D721Med (cell line): ENCODE data around the gene ARVCF.

Source experiments
- DNase-seq: peaks from one replicate; pipeline ENCODE4 v3.0.0; 2011; ENCODE audit warnings: low spot score; ENCODE audit not compliant: insufficient read length
- FAIRE-seq: peaks from 2 replicates; lab custom pipeline; 2011; peaks lifted over from hg19 to GRCh38; lab: Jason Lieb, UNC
- TF ChIP-seq, protein P1 (sequence below): IDR thresholded peaks from 2 replicates; pipeline ENCODE4 v1.5.1; 2012; ENCODE audit warnings: mild to moderate bottlenecking, control low read depth; ENCODE audit not compliant: insufficient read depth; ENCODE audit errors: missing control alignments

ARVCF gene

DNA sequence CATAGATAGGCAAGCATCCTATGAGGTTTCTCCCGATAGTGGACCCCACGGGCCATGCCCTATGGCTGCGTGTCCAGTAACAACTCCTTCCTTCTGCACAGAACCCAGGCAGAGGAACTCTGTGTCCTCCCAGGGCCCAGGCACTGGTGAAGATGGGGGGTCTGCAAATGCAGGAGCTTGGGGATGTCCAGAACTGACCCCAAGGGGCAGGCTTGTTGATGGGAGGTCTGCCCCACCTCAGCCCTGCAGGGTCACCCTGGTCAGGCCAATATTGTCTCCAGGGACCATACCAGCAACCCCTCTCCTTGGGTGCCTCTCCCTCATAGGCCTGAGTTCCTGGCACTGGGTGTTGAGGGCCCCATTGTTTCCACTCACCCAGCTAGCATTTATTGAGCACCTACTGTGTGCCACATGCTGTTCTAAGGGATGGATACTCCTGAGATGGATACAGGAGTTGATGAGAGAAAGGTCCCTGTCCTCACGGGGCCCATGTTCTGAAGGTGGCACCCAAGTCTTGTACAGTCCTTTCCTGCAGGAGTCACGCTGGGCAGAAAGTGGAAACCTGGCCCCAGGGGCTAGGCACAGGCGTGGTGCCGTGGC lies 48.7 kb downstream of the ARVCF start:
- TF ChIP-seq, protein P1, sequence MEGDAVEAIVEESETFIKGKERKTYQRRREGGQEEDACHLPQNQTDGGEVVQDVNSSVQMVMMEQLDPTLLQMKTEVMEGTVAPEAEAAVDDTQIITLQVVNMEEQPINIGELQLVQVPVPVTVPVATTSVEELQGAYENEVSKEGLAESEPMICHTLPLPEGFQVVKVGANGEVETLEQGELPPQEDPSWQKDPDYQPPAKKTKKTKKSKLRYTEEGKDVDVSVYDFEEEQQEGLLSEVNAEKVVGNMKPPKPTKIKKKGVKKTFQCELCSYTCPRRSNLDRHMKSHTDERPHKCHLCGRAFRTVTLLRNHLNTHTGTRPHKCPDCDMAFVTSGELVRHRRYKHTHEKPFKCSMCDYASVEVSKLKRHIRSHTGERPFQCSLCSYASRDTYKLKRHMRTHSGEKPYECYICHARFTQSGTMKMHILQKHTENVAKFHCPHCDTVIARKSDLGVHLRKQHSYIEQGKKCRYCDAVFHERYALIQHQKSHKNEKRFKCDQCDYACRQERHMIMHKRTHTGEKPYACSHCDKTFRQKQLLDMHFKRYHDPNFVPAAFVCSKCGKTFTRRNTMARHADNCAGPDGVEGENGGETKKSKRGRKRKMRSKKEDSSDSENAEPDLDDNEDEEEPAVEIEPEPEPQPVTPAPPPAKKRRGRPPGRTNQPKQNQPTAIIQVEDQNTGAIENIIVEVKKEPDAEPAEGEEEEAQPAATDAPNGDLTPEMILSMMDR: no peak
- FAIRE-seq (no peak), DNase-seq (no peak)

DNA sequence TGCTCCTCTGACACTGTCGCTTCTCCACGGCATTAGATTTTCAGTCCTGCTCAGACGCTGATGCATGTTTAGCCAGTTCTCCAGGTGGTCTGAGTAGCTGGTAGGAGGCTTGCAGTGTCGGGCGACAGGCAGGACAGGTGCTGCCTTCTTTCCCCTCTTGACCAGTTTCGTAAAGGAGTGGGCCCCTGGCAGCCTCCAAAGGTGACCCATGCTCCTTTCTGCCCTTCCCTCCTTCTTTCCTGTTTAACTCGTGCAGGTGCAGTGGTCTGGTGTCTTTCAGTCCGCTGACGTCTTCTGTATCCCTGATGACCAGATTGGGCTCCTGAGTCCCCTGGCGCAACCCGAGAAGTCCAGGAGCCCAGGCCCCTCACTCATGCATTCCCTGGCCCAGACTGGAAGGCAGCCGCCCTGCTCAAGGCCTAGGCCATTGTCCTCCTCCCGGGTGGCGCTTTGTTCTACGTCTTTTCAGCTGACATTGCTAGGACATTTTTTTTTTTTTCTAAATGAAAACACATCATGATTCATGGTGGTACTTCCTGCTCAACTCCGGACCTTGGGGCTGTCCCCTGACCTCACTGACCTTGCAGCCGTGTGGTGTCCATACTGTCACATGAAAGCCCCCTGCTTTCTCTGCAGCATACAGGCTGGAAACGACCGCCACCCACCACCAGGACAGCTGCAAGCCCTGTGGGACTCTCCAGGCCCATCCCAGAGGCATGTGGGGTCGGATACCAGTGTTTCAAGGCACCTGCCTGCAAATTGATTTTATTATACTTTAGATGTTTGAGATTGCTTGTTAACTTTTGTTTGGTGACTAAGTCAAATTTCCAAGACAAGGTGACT lies 49.5 kb downstream of the ARVCF start:
- TF ChIP-seq, protein P1: no peak
- FAIRE-seq (no peak), DNase-seq (no peak)

DNA sequence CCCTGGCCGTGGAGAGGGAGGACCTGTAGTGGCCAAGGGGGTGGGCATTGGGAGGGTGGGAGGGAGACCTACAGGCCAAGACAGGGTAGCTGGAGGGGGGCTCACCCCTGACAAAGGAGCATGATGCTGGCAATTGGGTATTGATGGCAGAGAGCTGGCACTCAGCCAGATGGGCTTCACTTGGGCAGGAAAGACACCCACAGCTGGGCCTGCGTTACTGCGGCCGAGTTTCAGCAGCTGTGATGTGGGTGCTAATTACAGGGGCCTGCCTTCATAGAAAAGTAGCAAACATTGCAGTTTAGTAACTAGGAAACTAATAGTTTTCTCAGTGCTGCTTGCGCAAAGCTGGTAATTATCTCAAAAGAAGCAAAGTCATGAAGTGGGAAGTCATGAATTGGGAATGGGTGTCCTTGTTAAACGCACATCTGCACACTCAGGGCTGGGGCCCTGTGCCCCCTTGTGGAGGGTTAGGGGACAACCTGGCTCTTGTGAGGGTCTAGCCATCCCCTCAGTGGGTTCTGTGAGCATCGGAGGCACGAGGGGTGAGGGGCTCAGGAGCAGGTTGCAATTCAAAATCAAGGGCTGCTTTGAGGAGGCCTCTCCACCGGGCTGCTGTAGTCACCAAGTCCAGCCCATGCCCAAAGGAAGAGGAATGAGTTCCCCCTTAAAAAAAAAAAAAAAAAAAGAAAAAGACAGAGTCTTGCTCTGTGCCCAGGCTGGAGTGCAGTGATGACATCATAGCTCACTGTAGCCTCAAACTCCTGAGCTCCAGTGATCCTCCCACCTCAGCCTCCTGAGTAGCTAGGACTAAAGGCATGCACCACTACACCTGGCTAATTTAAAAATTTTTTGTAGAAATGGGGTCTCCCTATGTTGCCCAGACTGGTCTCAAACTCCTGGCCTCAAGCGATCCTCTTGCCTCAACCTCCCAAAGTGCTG lies 50.6 kb downstream of the ARVCF start:
- no peak for DNase-seq

DNA sequence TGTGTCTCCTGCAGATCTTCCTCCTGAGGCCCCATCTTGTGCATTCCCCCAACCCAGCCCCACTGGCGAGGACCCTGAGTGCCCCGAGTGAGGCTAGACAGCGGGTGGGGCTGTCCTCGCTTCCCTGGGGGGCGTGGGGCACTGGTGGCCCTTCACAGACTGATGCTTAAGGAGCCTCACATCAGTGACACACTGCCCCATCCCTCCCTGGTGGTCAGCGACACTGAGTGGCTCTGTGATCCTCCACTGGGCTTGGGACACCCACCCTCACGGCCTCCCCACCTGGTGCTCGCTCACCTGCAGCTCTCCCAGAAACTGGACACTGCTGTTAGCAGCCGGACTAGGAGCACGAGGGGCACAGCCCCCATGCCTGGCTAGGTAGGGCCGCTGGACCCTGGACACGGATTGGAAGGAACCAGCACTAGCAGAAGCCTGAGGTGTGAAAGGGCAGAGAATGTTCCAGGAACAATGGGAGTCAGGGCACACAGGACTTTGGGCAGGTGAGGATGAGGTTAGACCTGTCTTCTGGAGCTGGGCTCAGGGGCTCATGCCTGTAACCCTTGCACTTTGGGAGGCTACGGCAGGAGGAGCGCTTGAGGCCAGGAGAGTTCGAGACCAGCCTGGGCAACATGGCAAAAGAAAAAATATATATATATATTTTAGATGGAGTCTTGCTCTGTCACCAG lies 51.8 kb downstream of the ARVCF start:
- DNase-seq: no peak
- no peak for FAIRE-seq
- TF ChIP-seq, protein P1: no peak

More for the DNA sequence above, 50.6 kb downstream of the ARVCF start:
- TF ChIP-seq, protein P1: peak; percentile 34
- no peak for FAIRE-seq

DNA sequence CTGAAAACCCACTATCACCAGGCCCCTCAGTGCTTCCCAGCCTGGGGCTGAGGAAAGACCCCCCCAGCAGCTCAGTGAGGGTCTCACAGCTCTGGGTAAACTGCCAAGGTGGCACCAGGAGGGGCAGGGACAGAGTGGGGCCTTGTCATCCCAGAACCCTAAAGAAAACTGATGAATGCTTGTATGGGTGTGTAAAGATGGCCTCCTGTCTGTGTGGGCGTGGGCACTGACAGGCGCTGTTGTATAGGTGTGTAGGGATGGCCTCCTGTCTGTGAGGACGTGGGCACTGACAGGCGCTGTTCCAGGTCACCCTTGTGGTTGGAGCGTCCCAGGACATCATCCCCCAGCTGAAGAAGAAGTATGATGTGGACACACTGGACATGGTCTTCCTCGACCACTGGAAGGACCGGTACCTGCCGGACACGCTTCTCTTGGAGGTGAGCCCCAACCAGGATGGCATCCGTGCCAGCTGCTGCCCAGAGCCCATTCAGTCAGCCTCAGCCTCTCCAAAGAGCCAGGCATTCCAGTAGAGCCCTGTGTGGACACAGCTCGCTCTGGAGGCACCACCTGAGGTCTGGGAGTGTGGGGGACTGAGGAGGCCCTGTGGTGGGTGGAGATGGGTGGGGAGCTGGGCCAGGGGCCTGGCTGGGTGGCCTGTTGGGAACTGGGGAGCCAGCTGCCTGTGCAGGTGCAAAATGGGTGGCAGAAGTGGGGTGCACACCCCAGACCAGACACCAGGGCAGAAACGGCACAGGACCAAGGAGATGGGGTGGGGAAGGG lies 52.6 kb downstream of the ARVCF start:
- DNase-seq (no peak), FAIRE-seq (no peak)
- TF ChIP-seq, protein P1: no peak
